ENCODE data around the gene CEP41.
A peak's percentile ranks its signal among the peaks of the same experiment; 100 is the strongest.

CEP41 gene

DNA sequence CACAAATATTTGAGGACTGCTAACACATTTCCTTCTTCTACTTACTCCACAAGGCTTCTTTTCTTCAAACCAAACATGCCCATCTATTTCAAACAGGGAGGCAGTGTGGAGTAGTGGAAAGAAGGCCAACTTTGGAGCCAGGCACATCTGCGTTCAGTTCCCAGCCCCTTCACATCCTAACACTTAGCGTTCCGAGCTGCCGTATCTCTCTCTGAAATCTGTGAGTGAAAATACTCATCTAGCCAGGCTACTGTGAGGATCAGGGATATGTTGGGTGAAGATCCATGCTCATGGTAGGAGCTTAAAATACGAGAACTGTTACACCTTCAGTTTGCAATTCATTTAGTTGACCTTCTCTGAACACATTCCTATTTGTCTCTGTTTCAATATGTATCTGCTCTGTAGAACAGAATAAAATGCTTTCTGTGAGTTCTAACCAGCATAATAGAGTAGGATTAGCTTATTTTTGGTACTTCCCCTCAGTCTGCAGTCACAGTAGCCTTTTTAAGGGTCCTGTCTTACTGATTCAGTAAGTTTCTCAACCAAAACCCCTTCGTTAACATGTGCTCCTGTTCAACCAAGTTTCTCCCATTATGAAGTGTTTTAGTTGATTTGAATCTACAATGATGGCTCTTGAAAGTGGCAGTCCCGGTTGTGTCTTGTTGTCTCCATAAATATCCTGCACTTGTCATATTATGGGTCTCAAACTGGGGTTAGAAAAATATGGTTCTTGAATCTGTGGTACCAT is 47.8 kb upstream of the CEP41 start:
- 34% methylated on average over 2 of the region's 7 CpGs for WGBS

DNA sequence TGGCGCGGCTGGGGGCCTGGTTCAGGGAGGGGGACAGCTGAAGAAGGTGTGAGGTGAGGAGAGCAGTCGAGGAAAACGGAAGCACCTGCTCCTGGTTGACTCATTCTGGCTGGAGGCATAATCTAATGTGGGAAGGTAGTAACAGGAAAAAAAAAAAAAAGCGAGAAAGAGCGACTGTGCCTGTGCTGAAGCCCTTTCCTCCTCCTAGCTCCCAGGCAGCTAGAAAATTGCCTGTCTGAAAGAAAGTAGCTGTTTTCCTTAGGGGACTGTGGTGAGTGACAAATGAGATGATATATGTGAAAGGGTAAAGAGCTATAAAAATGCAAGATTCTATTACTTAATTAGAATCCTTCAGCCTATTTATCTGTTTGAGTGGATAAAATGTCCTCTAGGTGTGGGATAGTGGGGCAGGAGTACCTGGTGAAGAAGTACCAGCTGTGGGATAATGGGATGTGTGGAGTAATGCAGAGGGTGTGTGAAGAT is 46.2 kb upstream of the CEP41 start:
- H3K36me3 ChIP-seq (ENCODE audit: control insufficient read depth in 1 of 2, insufficient read depth in 2 of 2, low read depth in 1 of 2, low read length in 2 of 2): peaks cover 0 to 6% of the 10 kb centered on the region in 2 experiments
- no peak overlapping the region for H3K9ac ChIP-seq (ENCODE audit: low read length)
- peak overlapping the region; percentile 84 for H2BK15ac ChIP-seq (ENCODE audit: low read depth, poor library complexity, severe bottlenecking)
- H2BK120ac ChIP-seq (ENCODE audit: low read depth, low read length): no peak overlapping the region
- H2BK12ac ChIP-seq (ENCODE audit: low read length in 2 of 2): peak overlapping the region; percentile 78 to 96
- no peaks in the 10 kb centered on the region for H3K9me3 ChIP-seq (ENCODE audit: control insufficient read depth, low read length)
- peak overlapping the region; percentile 62 to 73 for H3K4ac ChIP-seq (ENCODE audit: low read depth in 1 of 2, low read length in 2 of 2)
- H4K8ac ChIP-seq (ENCODE audit: low read length): peak overlapping the region; percentile 33
- peak overlapping the region; percentile 79 for H2BK5ac ChIP-seq (ENCODE audit: low read depth, low read length, poor library complexity, severe bottlenecking)
- peaks cover 0 to 37% of the 10 kb centered on the region in 2 experiments for H3K27me3 ChIP-seq (ENCODE audit: control insufficient read depth in 1 of 2, insufficient read depth in 1 of 2, low read length in 2 of 2)
- no peak overlapping the region for H2AFZ ChIP-seq (ENCODE audit: low read depth, low read length)
- no peak overlapping the region for H2AK5ac ChIP-seq (ENCODE audit: low read length, severe bottlenecking)
- no peak for DNase-seq
- H3K4me3 ChIP-seq (ENCODE audit: insufficient read depth in 1 of 2, low read depth in 1 of 2, low read length in 2 of 2): no peak overlapping the region
- 49% methylated on average over 5 of the region's 6 CpGs for WGBS
- H3K23ac ChIP-seq (ENCODE audit: low read length in 2 of 2): no peak overlapping the region
- H3K18ac ChIP-seq (ENCODE audit: low read depth in 1 of 2, low read length in 2 of 2): peak overlapping the region; percentile 83 to 95
- H3K4me2 ChIP-seq (ENCODE audit: low read length, poor library complexity, severe bottlenecking): no peak overlapping the region
- peak overlapping the region; percentile 97 for H4K91ac ChIP-seq (ENCODE audit: low read length)
- H3K14ac ChIP-seq (ENCODE audit: low read length in 2 of 2): peak overlapping the region in 1 of 2 experiments; percentile 89
- H3K79me1 ChIP-seq (replicated peaks; ENCODE audit: low read length, poor library complexity, severe bottlenecking): no peaks in the 10 kb centered on the region
- no peak overlapping the region for H3K27ac ChIP-seq (ENCODE audit: low read length, poor library complexity, severe bottlenecking)
- H3K4me1 ChIP-seq (ENCODE audit: control insufficient read depth, insufficient read depth, low read depth, low read length): peaks cover 20% of the 10 kb centered on the region

More for the DNA sequence above, 47.8 kb upstream of the CEP41 start:
- Histone ChIP-seq H4K8ac (ENCODE audit: low read length) (no peak overlapping the region), H3K27ac (ENCODE audit: low read length, poor library complexity, severe bottlenecking) (peak overlapping the region; percentile 24), H2AFZ (ENCODE audit: low read depth, low read length) (no peak overlapping the region), H2BK5ac (ENCODE audit: low read depth, low read length, poor library complexity, severe bottlenecking) (no peak overlapping the region), H3K14ac (ENCODE audit: low read length in 2 of 2) (no peak overlapping the region), H3K79me1 (replicated peaks; ENCODE audit: low read length, poor library complexity, severe bottlenecking) (no peaks in the 10 kb centered on the region), H3K4ac (ENCODE audit: low read depth in 1 of 2, low read length in 2 of 2) (peak overlapping the region in 1 of 2 experiments; percentile 11), H3K36me3 (ENCODE audit: control insufficient read depth in 1 of 2, insufficient read depth in 2 of 2, low read depth in 1 of 2, low read length in 2 of 2) (peaks cover 0 to 16% of the 10 kb centered on the region in 2 experiments), H3K4me2 (ENCODE audit: low read length, poor library complexity, severe bottlenecking) (no peak overlapping the region), H3K9me3 (ENCODE audit: control insufficient read depth, low read length) (no peaks in the 10 kb centered on the region), H2BK120ac (ENCODE audit: low read depth, low read length) (no peak overlapping the region), H4K91ac (ENCODE audit: low read length) (no peak overlapping the region), H2BK12ac (ENCODE audit: low read length in 2 of 2) (peak overlapping the region in 1 of 2 experiments; percentile 45), H3K18ac (ENCODE audit: low read depth in 1 of 2, low read length in 2 of 2) (peak overlapping the region; percentile 61 to 77), H2BK15ac (ENCODE audit: low read depth, poor library complexity, severe bottlenecking) (no peak overlapping the region), H3K9ac (ENCODE audit: low read length) (no peak overlapping the region), H3K4me3 (ENCODE audit: insufficient read depth in 1 of 2, low read depth in 1 of 2, low read length in 2 of 2) (no peak overlapping the region), H3K27me3 (ENCODE audit: control insufficient read depth in 1 of 2, insufficient read depth in 1 of 2, low read length in 2 of 2) (peaks cover 0 to 34% of the 10 kb centered on the region in 2 experiments), H2AK5ac (ENCODE audit: low read length, severe bottlenecking) (peak overlapping the region; percentile 17), H3K23ac (ENCODE audit: low read length in 2 of 2) (no peak overlapping the region), H3K4me1 (ENCODE audit: control insufficient read depth, insufficient read depth, low read depth, low read length) (peaks cover 17% of the 10 kb centered on the region)
- peak; percentile 46 for DNase-seq

DNA sequence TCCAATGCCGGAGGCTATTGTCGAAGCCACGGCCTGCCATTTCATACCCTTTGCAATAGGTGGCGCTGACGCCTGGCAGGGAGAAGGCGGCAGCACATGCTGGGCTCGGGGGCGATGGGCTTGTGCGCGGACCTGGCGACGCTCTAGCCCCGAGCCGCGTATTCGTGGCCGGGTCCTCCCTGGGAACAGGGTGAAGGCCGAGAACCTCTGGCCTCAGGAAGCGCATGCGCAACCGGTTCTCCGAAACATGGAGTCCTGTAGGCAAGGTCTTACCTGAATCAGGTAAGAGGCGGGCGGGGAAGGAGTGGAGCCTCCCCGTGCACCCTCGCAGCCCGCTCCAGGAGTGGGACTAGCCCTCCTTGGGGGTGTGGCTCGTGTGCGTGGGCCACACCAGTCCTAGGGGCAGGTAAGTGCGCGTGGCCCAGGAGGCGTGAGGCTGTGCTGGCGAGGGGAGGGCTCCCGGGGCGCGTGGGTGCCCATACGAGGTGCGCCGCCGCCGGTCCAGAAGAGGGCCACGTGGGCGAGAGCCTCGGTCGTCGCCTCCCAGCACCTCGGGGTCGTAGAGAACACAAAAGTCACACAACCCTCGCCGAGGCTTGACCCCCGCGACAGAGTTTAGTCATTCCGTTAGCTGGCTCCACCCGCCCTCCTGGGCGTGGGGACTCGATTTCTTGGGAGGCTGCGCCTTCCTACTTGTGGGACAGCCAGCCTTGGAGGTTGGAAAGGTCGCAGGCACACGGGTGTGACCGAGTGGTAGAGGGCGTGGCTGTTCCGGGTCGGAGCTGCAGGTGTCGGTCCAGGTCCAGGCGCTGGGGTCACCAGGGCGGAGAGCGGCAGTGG is 45.5 kb upstream of the CEP41 start:
- no peak overlapping the region for H3K9ac ChIP-seq (ENCODE audit: low read length)
- peak overlapping the region; percentile 33 for H4K8ac ChIP-seq (ENCODE audit: low read length)
- peak overlapping the region in 1 of 2 experiments; percentile 53 for H3K23ac ChIP-seq (ENCODE audit: low read length in 2 of 2)
- peaks cover 21% of the 10 kb centered on the region for H3K4me1 ChIP-seq (ENCODE audit: control insufficient read depth, insufficient read depth, low read depth, low read length)
- no peaks in the 10 kb centered on the region for H3K79me1 ChIP-seq (replicated peaks; ENCODE audit: low read length, poor library complexity, severe bottlenecking)
- peak overlapping the region; percentile 84 for H2BK15ac ChIP-seq (ENCODE audit: low read depth, poor library complexity, severe bottlenecking)
- H3K4me2 ChIP-seq (ENCODE audit: low read length, poor library complexity, severe bottlenecking): no peak overlapping the region
- peak overlapping the region; percentile 32 for H2AFZ ChIP-seq (ENCODE audit: low read depth, low read length)
- H3K36me3 ChIP-seq (ENCODE audit: control insufficient read depth in 1 of 2, insufficient read depth in 2 of 2, low read depth in 1 of 2, low read length in 2 of 2): peaks cover 0 to 5% of the 10 kb centered on the region in 2 experiments
- peaks cover 0 to 37% of the 10 kb centered on the region in 2 experiments for H3K27me3 ChIP-seq (ENCODE audit: control insufficient read depth in 1 of 2, insufficient read depth in 1 of 2, low read length in 2 of 2)
- H3K4ac ChIP-seq (ENCODE audit: low read depth in 1 of 2, low read length in 2 of 2): peak overlapping the region; percentile 62 to 73
- H2BK120ac ChIP-seq (ENCODE audit: low read depth, low read length): peak overlapping the region; percentile 2
- peak overlapping the region; percentile 97 for H4K91ac ChIP-seq (ENCODE audit: low read length)
- H2BK12ac ChIP-seq (ENCODE audit: low read length in 2 of 2): peak overlapping the region; percentile 78 to 96
- peak overlapping the region in 1 of 2 experiments; percentile 98 for H3K14ac ChIP-seq (ENCODE audit: low read length in 2 of 2)
- no peaks in the 10 kb centered on the region for H3K9me3 ChIP-seq (ENCODE audit: control insufficient read depth, low read length)
- H2AK5ac ChIP-seq (ENCODE audit: low read length, severe bottlenecking): peak overlapping the region; percentile 72
- no peak overlapping the region for H3K27ac ChIP-seq (ENCODE audit: low read length, poor library complexity, severe bottlenecking)
- peak overlapping the region; percentile 42 to 66 for H3K4me3 ChIP-seq (ENCODE audit: insufficient read depth in 1 of 2, low read depth in 1 of 2, low read length in 2 of 2)
- WGBS: 46% methylated on average over 67 of the region's 67 CpGs
- peak overlapping the region; percentile 79 for H2BK5ac ChIP-seq (ENCODE audit: low read depth, low read length, poor library complexity, severe bottlenecking)
- DNase-seq: no peak
- H3K18ac ChIP-seq (ENCODE audit: low read depth in 1 of 2, low read length in 2 of 2): peak overlapping the region; percentile 83 to 95

All from mesenchymal stem cell (in vitro differentiated cells and primary cell).